Lung (tissue), 12 donors: ENCODE data around the gene HNF4A. TPM values are rescaled to one million over a fixed set of nuclear protein-coding genes. Genes with fewer than 3 reads are reported as not detected.

Source experiments
- ATAC-seq: fragments of 200-7000 bp; cut with Tn5 transposase; one replicate; pipeline ENCODE4 v1.9.1; 2020; ENCODE audit warnings: moderate number of reproducible peaks; ENCODE audit not compliant: insufficient read depth, low FRiP score
- DNase-seq, 3 donors: peaks; one replicate each; pipeline ENCODE4 v3.0.0-alpha.2; 2013 to 2017
- H3K27ac ChIP-seq, 2 donors: one replicate each; pipeline ENCODE4 v1.5.1; 2013; ENCODE audit warnings: mild to moderate bottlenecking in 2 of 2, moderate library complexity in 2 of 2, control low read depth in 1 of 2, inconsistent platforms in 1 of 2, low read depth in 1 of 2, low read length in 1 of 2
- H3K27me3 ChIP-seq, 3 donors: one replicate each; pipeline ENCODE4 v1.5.1; 2013; ENCODE audit warnings: low read length in 2 of 3; ENCODE audit not compliant: control insufficient read depth in 3 of 3, insufficient read depth in 3 of 3
- H3K36me3 ChIP-seq, 4 donors: one replicate each; pipeline ENCODE4 v1.5.1; 2013; ENCODE audit warnings: low read length in 4 of 4, mild to moderate bottlenecking in 1 of 4, moderate library complexity in 1 of 4; ENCODE audit not compliant: control insufficient read depth in 4 of 4, insufficient read depth in 4 of 4
- H3K4me1 ChIP-seq, 5 donors: one replicate each; pipeline ENCODE4 v1.5.1; 2013; ENCODE audit warnings: low read length in 5 of 5, mild to moderate bottlenecking in 2 of 5, moderate library complexity in 1 of 5; ENCODE audit not compliant: control insufficient read depth in 5 of 5, insufficient read depth in 5 of 5
- H3K4me3 ChIP-seq: one replicate; pipeline ENCODE4 v1.5.1; 2013; ENCODE audit warnings: mild to moderate bottlenecking, control low read depth, moderate library complexity
- H3K9ac ChIP-seq, 2 donors: one replicate each; pipeline ENCODE4 v1.5.1; 2013; ENCODE audit warnings: low read length in 2 of 2, control low read depth in 1 of 2; ENCODE audit not compliant: insufficient read depth in 1 of 2
- H3K9me3 ChIP-seq, 4 donors: one replicate each; pipeline ENCODE4 v1.5.1; 2013; ENCODE audit warnings: low read length in 3 of 4, mild to moderate bottlenecking in 1 of 4, moderate library complexity in 1 of 4; ENCODE audit not compliant: control insufficient read depth in 4 of 4, insufficient read depth in 3 of 4
- WGBS, 2 donors: extraction: QIAGEN DNeasy Blood & Tissue Kit; methylation state at CpG; one replicate each; pipeline ENCODE4 v1.1.7; 2013; 5-methylcytosine and 5-hydroxymethylcytosine counted together
- polyA plus RNA-seq, 2 donors: library from polyadenylated mRNA; stranded (reverse); fragments of 200-250 nt; gene quantifications; one replicate each; pipeline ENCODE4 v1.2.1, GENCODE V29; 2013
- total RNA-seq, 2 donors: library from RNA; depleted of rRNA in 1 of 2; stranded (reverse); fragments of >200 nt in 1 of 2; gene quantifications; one replicate each; pipeline ENCODE4 v1.2.1, GENCODE V29; 2014 to 2021
- TF ChIP-seq, protein P1 (sequence below): IDR thresholded peaks from 2 replicates; pipeline ENCODE4 v1.5.1; 2012; ENCODE audit warnings: mild to moderate bottlenecking; ENCODE audit errors: control extremely low read depth, extremely low read depth
- donor health status: control.
- donor health status: control.
- donor health status: Bipolar disorder and iron deficiency.
- donor health status: healthy.
- donor health status: DM: yes; HTN: yes; CAD: no.

Gene HNF4A
- total and polyA plus RNA-seq, 4 donors = 0.14 to 1.3 (median 0.41) TPM

DNA sequence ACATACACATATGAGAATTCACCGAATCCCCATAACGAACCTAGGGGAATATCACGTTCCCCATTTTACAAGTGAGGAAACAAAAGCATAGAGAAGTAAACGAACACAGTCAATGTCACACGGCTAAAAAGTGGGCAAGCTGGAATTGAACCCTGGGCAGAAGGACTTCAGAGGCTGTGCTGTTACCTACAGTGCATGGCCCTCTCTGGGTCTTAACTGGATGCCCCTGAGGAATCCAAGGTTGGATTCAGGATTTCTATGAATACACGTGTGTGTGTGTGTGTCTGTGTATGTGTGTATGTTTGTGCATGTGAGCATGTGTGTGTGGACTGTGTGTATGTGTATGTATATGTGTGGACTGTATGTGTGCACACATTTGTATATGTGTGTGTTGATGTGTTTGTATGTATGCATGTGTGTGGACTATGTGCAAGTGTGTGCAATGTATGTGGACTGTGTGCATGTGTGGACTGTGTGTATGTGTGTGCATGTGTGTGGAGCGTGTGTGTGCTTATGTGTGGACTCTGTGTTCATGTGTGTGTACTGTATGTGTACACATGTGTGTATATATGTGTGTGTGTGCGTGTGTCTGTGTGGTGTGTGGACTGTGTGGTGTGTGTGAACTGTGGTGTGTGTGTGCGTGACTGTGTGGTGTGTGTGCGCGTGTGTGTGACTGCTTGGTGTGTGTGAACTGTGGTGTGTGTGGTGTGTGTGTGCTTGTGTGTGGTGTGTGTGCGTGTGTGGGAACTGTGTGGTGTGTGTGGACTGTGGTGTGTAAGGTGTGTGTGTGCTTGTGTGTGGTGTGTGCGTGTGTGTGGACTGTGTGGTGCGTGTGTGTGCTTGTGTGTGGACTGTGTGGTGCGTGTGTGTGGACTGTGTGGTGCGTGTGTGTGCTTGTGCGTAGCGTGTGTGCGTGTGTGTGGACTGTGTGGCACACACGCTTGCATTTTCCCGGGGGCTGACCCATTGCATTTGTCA, 49.0 kb downstream of the HNF4A start:
- H3K36me3 ChIP-seq = no peaks in the 10 kb centered on the region
- H3K4me3 ChIP-seq = no peak overlapping the region
- WGBS, 2 donors = 81 to 83% methylated on average over 21 of the region's 21 CpGs
- no peaks in the 10 kb centered on the region for H3K27me3 ChIP-seq
- TF ChIP-seq, protein P1, sequence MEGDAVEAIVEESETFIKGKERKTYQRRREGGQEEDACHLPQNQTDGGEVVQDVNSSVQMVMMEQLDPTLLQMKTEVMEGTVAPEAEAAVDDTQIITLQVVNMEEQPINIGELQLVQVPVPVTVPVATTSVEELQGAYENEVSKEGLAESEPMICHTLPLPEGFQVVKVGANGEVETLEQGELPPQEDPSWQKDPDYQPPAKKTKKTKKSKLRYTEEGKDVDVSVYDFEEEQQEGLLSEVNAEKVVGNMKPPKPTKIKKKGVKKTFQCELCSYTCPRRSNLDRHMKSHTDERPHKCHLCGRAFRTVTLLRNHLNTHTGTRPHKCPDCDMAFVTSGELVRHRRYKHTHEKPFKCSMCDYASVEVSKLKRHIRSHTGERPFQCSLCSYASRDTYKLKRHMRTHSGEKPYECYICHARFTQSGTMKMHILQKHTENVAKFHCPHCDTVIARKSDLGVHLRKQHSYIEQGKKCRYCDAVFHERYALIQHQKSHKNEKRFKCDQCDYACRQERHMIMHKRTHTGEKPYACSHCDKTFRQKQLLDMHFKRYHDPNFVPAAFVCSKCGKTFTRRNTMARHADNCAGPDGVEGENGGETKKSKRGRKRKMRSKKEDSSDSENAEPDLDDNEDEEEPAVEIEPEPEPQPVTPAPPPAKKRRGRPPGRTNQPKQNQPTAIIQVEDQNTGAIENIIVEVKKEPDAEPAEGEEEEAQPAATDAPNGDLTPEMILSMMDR = no peak
- no peak for DNase-seq
- ATAC-seq = no peak
- H3K27ac ChIP-seq = no peak overlapping the region
- H3K9ac ChIP-seq = no peak overlapping the region
- H3K9me3 ChIP-seq = peaks cover 0 to 2% (median 0%) of the 10 kb centered on the region in 4 donors
- peaks cover 0 to 3% (median 0%) of the 10 kb centered on the region in 5 donors for H3K4me1 ChIP-seq

GRCh38 chr20:44405257-44405656, 49.8 kb downstream of the HNF4A start:
- ATAC-seq (no peak), DNase-seq (no peak)
- peaks cover 0 to 2% (median 0%) of the 10 kb centered on the region in 4 donors for H3K9me3 ChIP-seq
- no peaks in the 10 kb centered on the region for H3K27me3 ChIP-seq
- 69 to 71% methylated on average over 6 of the region's 6 CpGs for WGBS, 2 donors
- H3K9ac ChIP-seq = no peak overlapping the region
- TF ChIP-seq, protein P1 = no peak
- no peaks in the 10 kb centered on the region for H3K36me3 ChIP-seq
- H3K4me3 ChIP-seq = no peak overlapping the region
- H3K4me1 ChIP-seq = peaks cover 0 to 3% (median 0%) of the 10 kb centered on the region in 5 donors
- H3K27ac ChIP-seq = no peak overlapping the region

GRCh38 chr20:44405785-44406571, 50.5 kb downstream of the HNF4A start:
- H3K4me3 ChIP-seq = no peak overlapping the region
- no peak overlapping the region for H3K27ac ChIP-seq
- no peaks in the 10 kb centered on the region for H3K36me3 ChIP-seq
- DNase-seq (no peak), ATAC-seq (no peak)
- H3K9ac ChIP-seq = no peak overlapping the region
- H3K9me3 ChIP-seq = peaks cover 0 to 2% (median 0%) of the 10 kb centered on the region in 4 donors
- H3K27me3 ChIP-seq = no peaks in the 10 kb centered on the region
- TF ChIP-seq, protein P1 = no peak
- WGBS, 2 donors = 87 to 92% methylated on average over 20 of the region's 20 CpGs
- peaks cover 0 to 3% (median 0%) of the 10 kb centered on the region in 5 donors for H3K4me1 ChIP-seq
